NCI-H345 (cell line): Measurements from ENCODE around the gene SLC33A1.

Experiments used
- DNase-seq: peaks from one replicate; lab custom pipeline; 2025; lab: John Stamatoyannopoulos, UW

SLC33A1 gene

DNA sequence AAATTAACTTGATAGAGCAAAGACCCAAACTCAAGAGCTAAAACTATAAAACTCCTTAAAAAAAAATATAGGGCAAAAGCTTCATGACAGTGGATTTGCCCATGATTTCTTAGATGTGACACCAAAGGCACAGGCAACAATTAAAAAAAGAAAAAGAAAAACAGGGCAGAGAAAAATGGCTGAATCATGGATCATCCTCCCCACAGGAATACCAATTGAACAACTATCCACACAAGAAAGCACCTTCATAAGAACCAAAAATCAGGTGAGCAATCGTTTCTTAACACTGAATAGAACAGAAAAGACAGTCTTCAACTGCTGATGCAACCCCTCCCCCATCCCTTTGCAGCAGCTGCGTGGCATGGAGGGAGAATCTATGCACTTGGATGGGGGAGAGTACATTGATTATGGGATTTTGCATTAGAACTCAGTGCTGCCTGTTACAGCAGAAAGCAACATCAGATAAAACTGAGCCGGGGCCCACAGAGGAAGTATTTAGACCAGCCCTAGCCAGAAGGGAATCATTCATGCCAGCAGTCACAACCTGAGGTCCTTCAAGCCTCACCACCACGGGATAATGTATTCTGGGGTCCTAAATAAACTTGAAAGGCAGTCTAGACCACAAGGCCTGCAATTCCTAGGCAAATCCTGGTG lies 63.8 kb downstream of the SLC33A1 start:
- DNase-seq = no peak

- DNase-seq = peak; percentile 41
Measured at GRCh38 chr3:155785662-155786295, 68.4 kb downstream of the SLC33A1 start.

DNA sequence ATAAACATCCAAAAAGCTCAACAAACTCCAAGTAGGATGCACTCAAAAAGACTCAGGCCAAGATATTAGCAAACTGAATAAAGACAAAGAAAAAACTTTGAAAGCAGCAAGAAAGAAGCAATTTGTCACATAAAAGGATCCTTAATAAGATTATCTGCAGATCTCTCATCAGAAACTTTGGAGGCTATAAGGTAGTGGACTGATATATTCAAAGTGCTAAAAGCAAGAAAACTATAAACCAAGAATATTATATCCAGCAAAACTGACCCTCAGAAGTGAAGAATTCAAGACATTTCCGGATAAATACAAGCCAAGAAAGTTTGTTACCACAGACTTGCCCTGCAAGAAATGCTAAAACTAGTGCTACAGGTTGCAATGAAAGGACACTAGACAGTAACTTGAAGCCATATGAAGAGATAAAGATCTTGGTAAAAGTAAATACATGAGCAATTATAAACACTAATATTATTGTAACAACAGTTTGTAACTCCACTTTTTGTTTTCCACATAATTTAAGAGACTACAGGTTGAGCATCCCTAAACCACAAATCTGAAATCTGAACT lies 71.8 kb downstream of the SLC33A1 start:
- no peak for DNase-seq

DNA sequence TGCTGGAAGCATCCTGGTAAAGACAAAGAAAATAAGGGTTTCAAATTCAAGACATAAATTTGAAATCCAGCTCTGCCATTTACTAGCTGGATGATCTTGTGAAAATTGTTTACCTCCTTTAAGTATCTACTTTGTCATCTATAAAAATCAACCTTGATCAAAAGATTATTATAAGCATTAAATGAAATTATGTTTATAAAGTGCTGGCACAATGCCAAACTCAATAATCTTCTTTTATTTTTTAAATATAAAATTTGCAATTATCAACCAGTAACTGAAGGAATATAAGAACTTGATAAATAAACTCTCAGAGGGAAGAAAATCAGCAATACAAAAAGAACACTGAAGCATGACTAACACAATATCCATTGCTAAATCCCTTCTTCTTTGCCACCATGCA lies 73.9 kb downstream of the SLC33A1 start:
- no peak for DNase-seq

DNA sequence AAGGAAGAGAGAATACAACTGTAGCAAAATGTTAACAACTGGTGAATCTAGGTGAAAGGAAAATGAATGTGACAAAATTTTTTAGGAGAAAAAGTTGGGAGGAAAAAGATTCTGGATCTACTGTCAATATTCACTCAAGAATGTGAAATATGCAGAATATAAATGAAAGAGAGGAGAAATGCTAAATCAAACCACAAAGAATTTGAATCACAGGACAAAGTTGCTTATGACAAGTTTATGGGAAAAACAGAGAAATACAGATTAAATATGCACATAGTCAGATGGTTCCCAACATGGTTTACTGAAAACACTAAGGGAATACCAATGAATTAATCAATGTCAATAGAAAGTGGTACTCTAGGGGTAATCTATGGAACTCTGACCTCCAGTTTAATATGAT lies 75.8 kb downstream of the SLC33A1 start:
- no peak for DNase-seq

DNA sequence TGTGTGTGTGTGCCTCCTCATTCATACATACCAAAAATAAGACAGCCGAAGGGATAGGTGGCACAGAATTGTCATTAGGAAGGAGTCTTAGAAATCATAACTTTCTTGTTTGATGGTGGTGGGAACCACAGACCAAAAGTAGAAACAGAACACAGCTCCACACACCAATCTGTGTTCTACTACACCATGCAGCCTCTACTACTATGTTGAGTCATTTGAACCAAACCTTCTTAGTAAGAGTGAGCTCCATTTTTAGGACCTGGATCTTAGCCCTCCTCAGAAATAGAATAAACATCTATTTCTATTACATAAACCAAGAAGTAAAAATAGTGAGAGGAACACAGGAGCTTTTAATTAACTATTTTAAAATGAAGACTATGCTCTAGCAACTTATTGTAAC lies 81.4 kb downstream of the SLC33A1 start:
- no peak for DNase-seq

- no peak for DNase-seq
Measured at GRCh38 chr3:155771126-155771525, 83.1 kb downstream of the SLC33A1 start.
